OCI-LY1 (cell line): ENCODE data around the gene CC2D2A.

Experiments used
- H2AFZ ChIP-seq: fragments of 200-600 bp; sonication (generic), shearing (Covaris generic); 2 replicates; pipeline ENCODE4 v1.6.0; 2014; ENCODE audit warnings: antibody characterized with exemption, mild to moderate bottlenecking, low read length
- H3F3A ChIP-seq: fragments of 200-600 bp; sonication (generic), shearing (Covaris generic); 2 replicates; pipeline ENCODE4 v1.6.0; 2014; ENCODE audit warnings: mild to moderate bottlenecking, antibody characterized with exemption, low read length, moderate library complexity; ENCODE audit not compliant: insufficient read depth
- H3K27ac ChIP-seq: fragments of 200-600 bp; sonication (generic); 2 replicates; pipeline ENCODE4 v1.5.1; 2014; ENCODE audit warnings: low read length, mixed run types, mild to moderate bottlenecking, low read depth; ENCODE audit not compliant: poor library complexity, severe bottlenecking
- H3K27me3 ChIP-seq: fragments of 200-600 bp; sonication (generic); 2 replicates; pipeline ENCODE4 v1.6.0; 2014; ENCODE audit warnings: antibody characterized with exemption, mild to moderate bottlenecking, low read length, moderate library complexity; ENCODE audit not compliant: insufficient read depth
- H3K36me3 ChIP-seq: fragments of 200-600 bp; sonication (generic); 2 replicates; pipeline ENCODE4 v1.6.1; 2014; ENCODE audit warnings: mild to moderate bottlenecking, antibody characterized with exemption, low read length, moderate library complexity, mixed read lengths; ENCODE audit not compliant: insufficient read depth
- H3K4me1 ChIP-seq: fragments of 200-600 bp; sonication (generic); 2 replicates; pipeline ENCODE4 v1.5.1; 2014; ENCODE audit warnings: mild to moderate bottlenecking, low read length, moderate library complexity; ENCODE audit not compliant: insufficient read depth, severe bottlenecking
- H3K4me2 ChIP-seq: fragments of 200-600 bp; sonication (generic), shearing (Covaris generic); 2 replicates; pipeline ENCODE4 v1.6.1; 2014; ENCODE audit warnings: low read length
- H3K4me3 ChIP-seq: fragments of 200-600 bp; sonication (generic); 2 replicates; pipeline ENCODE4 v1.5.1; 2014; ENCODE audit warnings: low read length, low read depth, mild to moderate bottlenecking, mixed read lengths; ENCODE audit not compliant: poor library complexity, severe bottlenecking
- H3K79me2 ChIP-seq: fragments of 200-600 bp; shearing (Covaris generic); 2 replicates; pipeline ENCODE4 v1.6.1; 2016; ENCODE audit warnings: mixed run types, low read length, mixed read lengths; ENCODE audit not compliant: insufficient read depth
- H3K9ac ChIP-seq: fragments of 200-600 bp; sonication (generic), shearing (Covaris generic); 2 replicates; pipeline ENCODE4 v1.6.1; 2014; ENCODE audit warnings: mild to moderate bottlenecking, low read length, mixed read lengths
- H3K9me2 ChIP-seq: fragments of 200-600 bp; sonication (generic), shearing (Covaris generic); 2 replicates; pipeline ENCODE4 v1.6.1; 2014; ENCODE audit warnings: low read depth, mild to moderate bottlenecking, low read length, mixed read lengths
- H3K9me3 ChIP-seq: fragments of 200-600 bp; shearing (Covaris generic); 2 replicates; pipeline ENCODE4 v1.6.1; 2014; ENCODE audit warnings: low read length, mixed read lengths
- H4K20me1 ChIP-seq: fragments of 200-600 bp; sonication (generic), shearing (Covaris generic); 2 replicates; pipeline ENCODE4 v1.6.0; 2016; ENCODE audit warnings: mild to moderate bottlenecking, low read length; ENCODE audit not compliant: insufficient read depth
- EZH2 ChIP-seq: fragments of 200-600 bp; sonication (generic), shearing (Covaris generic); IDR thresholded peaks from 2 replicates; pipeline ENCODE4 v1.8.0; 2017; ENCODE audit warnings: borderline replicate concordance, mixed run types, mild to moderate bottlenecking, antibody characterized with exemption, low read length, moderate library complexity, mixed read lengths
- TF ChIP-seq, protein P1 (sequence below): fragments of 200-600 bp; sonication (generic), shearing (Covaris generic); IDR thresholded peaks from 2 replicates; pipeline ENCODE4 v1.5.1; 2017; ENCODE audit warnings: mild to moderate bottlenecking, antibody characterized with exemption, low read length, moderate library complexity, mixed read lengths

Gene CC2D2A

DNA sequence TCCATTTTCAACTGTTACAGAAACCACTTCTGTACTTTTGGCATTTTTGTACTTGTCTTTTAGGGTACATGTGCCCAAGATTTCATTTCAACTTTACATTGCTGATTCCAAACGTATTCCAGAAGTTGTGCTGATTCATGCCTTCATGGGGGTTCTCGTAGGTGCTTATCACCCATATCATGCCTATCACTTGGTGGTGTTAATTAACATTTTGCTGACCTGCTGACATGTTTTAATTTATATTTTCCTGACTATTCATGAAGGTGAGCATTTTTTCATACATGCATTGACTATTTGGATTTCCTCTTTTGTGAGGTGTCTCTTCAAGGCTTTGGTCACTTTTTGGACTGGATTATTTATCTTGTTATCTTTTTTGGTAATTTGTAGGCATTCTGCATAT is 64.1 kb downstream of the CC2D2A start:
- Histone ChIP-seq H3K27ac (no peak overlapping the region), H2AFZ (no peak overlapping the region), H3K4me3 (no peak overlapping the region), H3K27me3 (no peaks in the 10 kb centered on the region), H3K9me2 (no peaks in the 10 kb centered on the region), H3K9me3 (no peaks in the 10 kb centered on the region), H3K4me1 (no peaks in the 10 kb centered on the region), H3K9ac (no peak overlapping the region), H3F3A (no peaks in the 10 kb centered on the region), H3K36me3 (no peaks in the 10 kb centered on the region), H3K79me2 (no peaks in the 10 kb centered on the region), H4K20me1 (no peaks in the 10 kb centered on the region), H3K4me2 (no peak overlapping the region)
- no peak for TF ChIP-seq EZH2
- TF ChIP-seq, protein P1, sequence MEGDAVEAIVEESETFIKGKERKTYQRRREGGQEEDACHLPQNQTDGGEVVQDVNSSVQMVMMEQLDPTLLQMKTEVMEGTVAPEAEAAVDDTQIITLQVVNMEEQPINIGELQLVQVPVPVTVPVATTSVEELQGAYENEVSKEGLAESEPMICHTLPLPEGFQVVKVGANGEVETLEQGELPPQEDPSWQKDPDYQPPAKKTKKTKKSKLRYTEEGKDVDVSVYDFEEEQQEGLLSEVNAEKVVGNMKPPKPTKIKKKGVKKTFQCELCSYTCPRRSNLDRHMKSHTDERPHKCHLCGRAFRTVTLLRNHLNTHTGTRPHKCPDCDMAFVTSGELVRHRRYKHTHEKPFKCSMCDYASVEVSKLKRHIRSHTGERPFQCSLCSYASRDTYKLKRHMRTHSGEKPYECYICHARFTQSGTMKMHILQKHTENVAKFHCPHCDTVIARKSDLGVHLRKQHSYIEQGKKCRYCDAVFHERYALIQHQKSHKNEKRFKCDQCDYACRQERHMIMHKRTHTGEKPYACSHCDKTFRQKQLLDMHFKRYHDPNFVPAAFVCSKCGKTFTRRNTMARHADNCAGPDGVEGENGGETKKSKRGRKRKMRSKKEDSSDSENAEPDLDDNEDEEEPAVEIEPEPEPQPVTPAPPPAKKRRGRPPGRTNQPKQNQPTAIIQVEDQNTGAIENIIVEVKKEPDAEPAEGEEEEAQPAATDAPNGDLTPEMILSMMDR: no peak

DNA sequence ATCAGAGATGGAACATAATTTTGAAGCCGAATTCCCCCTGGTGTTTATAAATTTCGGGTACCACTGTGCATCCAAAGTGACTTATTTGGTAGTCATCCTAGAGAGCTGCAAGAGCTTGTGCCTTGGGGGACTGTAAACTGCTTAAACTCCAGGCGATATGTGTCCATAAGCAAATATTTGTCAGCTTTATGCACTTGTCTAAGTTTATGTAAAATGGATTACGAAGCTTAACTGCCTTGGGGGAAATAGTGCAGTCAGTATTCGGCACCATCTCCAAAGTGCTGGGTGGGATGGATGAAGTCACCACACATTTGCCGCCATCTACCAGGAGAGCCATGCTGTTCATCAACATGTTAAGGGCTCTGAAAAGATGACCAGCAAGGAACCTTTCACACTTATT is 65.9 kb downstream of the CC2D2A start:
- H3F3A ChIP-seq: no peaks in the 10 kb centered on the region
- H3K27ac ChIP-seq: no peak overlapping the region
- no peaks in the 10 kb centered on the region for H3K4me1 ChIP-seq
- H3K79me2 ChIP-seq: no peaks in the 10 kb centered on the region
- H3K36me3 ChIP-seq: no peaks in the 10 kb centered on the region
- no peak overlapping the region for H2AFZ ChIP-seq
- no peaks in the 10 kb centered on the region for H4K20me1 ChIP-seq
- H3K9me2 ChIP-seq: no peaks in the 10 kb centered on the region
- H3K4me3 ChIP-seq: no peak overlapping the region
- no peak for TF ChIP-seq EZH2
- TF ChIP-seq, protein P1: no peak
- H3K9ac ChIP-seq: no peak overlapping the region
- no peak overlapping the region for H3K4me2 ChIP-seq
- H3K27me3 ChIP-seq: no peaks in the 10 kb centered on the region
- H3K9me3 ChIP-seq: no peaks in the 10 kb centered on the region

GRCh38 chr4:15536552-15537499 is 67.1 kb downstream of the CC2D2A start:
- no peak for TF ChIP-seq EZH2
- TF ChIP-seq, protein P1: no peak
- H3K9ac ChIP-seq: no peak overlapping the region
- no peaks in the 10 kb centered on the region for H3K9me2 ChIP-seq
- H3F3A ChIP-seq: no peaks in the 10 kb centered on the region
- H3K27ac ChIP-seq: no peak overlapping the region
- H3K36me3 ChIP-seq: no peaks in the 10 kb centered on the region
- no peaks in the 10 kb centered on the region for H3K79me2 ChIP-seq
- no peaks in the 10 kb centered on the region for H4K20me1 ChIP-seq
- H2AFZ ChIP-seq: no peak overlapping the region
- no peaks in the 10 kb centered on the region for H3K27me3 ChIP-seq
- H3K4me1 ChIP-seq: no peaks in the 10 kb centered on the region
- no peak overlapping the region for H3K4me3 ChIP-seq
- H3K4me2 ChIP-seq: no peak overlapping the region
- H3K9me3 ChIP-seq: no peaks in the 10 kb centered on the region
